Right lobe of liver (tissue), 4 donors: ENCODE measurements around the gene SNX3.

Experiments
- POLR2A ChIP-seq: fragments of 450-650 bp; IDR thresholded peaks from one replicate; pipeline ENCODE4 v1.6.1; 2017; ENCODE audit warnings: antibody characterized with exemption, mild to moderate bottlenecking
- TF ChIP-seq, protein P1 (sequence below), 4 donors: fragments of 200-600 bp in 3 of 4; fragments of 450-650 bp in 1 of 4; IDR thresholded peaks; one replicate each; pipeline versions ENCODE4 v1.5.1 to v1.8.0; 2016 to 2022; ENCODE audit warnings: antibody characterized with exemption in 4 of 4, mild to moderate bottlenecking in 2 of 4
- donor health status: DM: no; HTN: no; CAD: no.
- donor health status: DM: no; HTN: no; CAD: no.
- donor health status: DM: no; HTN: yes; CAD: no.

- TF ChIP-seq, protein P1, sequence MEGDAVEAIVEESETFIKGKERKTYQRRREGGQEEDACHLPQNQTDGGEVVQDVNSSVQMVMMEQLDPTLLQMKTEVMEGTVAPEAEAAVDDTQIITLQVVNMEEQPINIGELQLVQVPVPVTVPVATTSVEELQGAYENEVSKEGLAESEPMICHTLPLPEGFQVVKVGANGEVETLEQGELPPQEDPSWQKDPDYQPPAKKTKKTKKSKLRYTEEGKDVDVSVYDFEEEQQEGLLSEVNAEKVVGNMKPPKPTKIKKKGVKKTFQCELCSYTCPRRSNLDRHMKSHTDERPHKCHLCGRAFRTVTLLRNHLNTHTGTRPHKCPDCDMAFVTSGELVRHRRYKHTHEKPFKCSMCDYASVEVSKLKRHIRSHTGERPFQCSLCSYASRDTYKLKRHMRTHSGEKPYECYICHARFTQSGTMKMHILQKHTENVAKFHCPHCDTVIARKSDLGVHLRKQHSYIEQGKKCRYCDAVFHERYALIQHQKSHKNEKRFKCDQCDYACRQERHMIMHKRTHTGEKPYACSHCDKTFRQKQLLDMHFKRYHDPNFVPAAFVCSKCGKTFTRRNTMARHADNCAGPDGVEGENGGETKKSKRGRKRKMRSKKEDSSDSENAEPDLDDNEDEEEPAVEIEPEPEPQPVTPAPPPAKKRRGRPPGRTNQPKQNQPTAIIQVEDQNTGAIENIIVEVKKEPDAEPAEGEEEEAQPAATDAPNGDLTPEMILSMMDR (IDR thresholded peaks at IDR 0.05): no peak
- TF ChIP-seq POLR2A: no peak
Measured at GRCh38 chr6:108304646-108305045, 43.8 kb upstream of the SNX3 start.
